ENCODE measurements around the gene PLEKHA6.
A peak's percentile ranks its signal among the peaks of the same experiment; 100 is the strongest.

PLEKHA6 gene

DNA sequence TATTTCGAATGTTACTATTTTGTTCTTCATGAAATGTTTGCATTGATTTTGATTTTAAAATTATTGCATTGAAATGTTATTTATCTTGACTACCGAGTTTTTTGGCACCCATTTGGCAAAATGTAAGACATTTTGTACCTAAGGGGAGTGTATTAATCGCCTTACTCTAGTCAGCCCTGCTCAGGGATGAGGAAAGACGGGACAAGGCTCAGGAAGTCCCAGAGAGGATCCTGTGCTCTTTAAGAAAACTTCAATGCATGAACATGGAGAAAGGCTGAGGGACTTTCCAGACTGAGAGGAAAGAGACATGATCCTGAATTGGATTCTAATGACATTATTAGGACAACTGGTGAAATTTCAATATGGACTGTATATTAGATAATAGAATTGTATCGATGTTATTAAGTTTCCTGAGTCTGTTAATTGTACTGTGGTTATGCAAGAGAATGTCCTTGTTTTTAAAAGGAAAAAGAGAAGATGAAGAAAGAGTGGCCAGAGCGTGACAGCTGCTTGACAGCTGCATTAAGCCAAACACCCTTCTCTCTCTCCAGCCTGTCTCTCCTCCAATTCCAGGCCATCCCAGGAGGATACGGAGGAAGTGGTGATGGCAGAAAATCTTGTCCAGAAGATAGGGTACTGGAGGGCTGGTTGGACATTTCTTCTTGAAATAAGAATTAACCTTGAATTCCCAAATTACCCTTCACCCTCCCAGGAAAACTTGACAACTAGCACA lies 66.0 kb downstream of the PLEKHA6 start:
- Mint-ChIP-seq H3K4me1 (no peaks in the 10 kb centered on the region), H3K4me3 (no peak overlapping the region), H3K9me3 (no peaks in the 10 kb centered on the region), H3K27ac (no peak overlapping the region), H3K27me3 (peaks cover 13% of the 10 kb centered on the region), H3K36me3 (peaks cover 1% of the 10 kb centered on the region)
- DNase-seq (ENCODE audit: low spot score in 2 of 2) (no peak), ATAC-seq (ENCODE audit: low read depth) (no peak)

DNA sequence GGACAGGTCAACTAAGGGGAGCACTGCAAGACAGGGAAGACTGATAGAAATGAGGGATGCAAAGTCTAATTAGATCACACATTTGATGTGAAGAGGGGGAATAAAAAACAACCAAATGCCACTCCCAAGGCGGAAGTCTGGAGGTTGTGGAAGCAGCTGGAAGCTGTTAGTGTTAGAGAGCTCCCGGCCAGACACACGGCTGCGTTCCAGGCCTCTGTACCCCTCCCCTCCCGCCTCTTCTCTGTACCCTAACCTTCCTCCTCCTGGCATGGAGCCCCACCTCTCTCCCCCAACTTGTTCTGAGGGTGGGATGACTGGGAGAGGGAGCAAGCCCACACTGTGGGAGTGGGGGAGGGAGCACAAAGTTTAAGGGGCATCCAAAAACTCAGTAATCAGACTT lies 67.0 kb downstream of the PLEKHA6 start:
- no peak for ATAC-seq (ENCODE audit: low read depth)
- no peaks in the 10 kb centered on the region for H3K9me3 Mint-ChIP-seq

DNA sequence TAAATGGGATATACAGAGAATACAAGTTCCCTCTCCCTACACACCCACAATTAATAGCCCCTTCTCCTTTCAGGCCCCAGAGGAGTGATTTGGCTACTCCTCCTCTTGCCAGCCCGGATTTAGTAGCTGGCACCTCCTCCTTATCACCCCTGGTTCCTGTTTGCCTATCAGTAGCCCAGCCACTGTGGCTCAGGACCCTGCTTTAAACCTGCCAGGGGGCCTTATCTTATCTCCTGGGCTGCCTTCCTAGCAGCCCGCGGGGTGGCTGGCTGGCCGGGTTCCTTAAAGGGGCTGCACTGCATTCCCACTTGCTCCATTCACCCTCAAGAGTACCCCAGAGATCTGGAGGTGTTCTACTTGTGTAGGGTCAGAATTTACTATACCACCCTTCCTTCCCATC lies 70.4 kb downstream of the PLEKHA6 start:
- H3K27me3 Mint-ChIP-seq, result peaks cover 9% of the 10 kb centered on the region
- H3K27ac Mint-ChIP-seq, result no peak overlapping the region
- peaks cover 1% of the 10 kb centered on the region for H3K36me3 Mint-ChIP-seq
- no peaks in the 10 kb centered on the region for H3K9me3 Mint-ChIP-seq
- DNase-seq (ENCODE audit: low spot score in 2 of 2) (no peak), ATAC-seq (ENCODE audit: low read depth) (no peak)
- no peak overlapping the region for H3K4me3 Mint-ChIP-seq
- peaks cover 20% of the 10 kb centered on the region for H3K4me1 Mint-ChIP-seq

More for the DNA sequence above, 67.0 kb downstream of the PLEKHA6 start:
- H3K36me3 Mint-ChIP-seq, result peaks cover 1% of the 10 kb centered on the region
- H3K4me3 Mint-ChIP-seq, result no peak overlapping the region
- no peak for DNase-seq (ENCODE audit: low spot score in 2 of 2)
- no peaks in the 10 kb centered on the region for H3K4me1 Mint-ChIP-seq
- H3K27me3 Mint-ChIP-seq, result peaks cover 9% of the 10 kb centered on the region
- H3K27ac Mint-ChIP-seq, result no peak overlapping the region

DNA sequence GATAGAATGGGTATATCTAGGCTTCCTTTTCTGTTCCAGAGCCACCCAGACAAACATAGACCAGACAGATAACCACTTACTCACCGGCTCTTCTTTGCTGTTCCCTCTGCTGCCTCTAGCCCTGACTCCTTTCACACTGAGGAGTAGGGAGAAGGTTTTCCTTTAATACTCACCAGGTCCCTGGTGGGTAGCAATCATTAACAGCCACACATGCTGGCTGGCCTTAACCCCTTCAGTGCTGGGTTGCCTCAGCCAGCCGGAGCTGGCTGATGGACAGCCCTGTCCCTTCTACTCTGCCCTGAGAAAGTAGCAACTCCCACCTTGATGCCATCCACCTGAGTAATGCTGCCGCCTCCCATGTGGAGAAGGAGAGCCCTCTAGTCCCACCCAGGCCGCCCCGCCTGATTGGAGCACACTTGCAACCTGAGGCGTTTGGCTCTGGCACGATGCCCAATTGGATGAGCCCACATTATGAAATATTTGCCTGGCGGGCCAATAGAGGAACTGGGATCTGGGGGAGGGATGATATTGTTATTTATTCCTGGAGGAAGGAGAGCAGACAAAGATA lies 71.6 kb downstream of the PLEKHA6 start:
- H3K4me1 Mint-ChIP-seq, result peaks cover 20% of the 10 kb centered on the region
- no peak overlapping the region for H3K27ac Mint-ChIP-seq
- H3K27me3 Mint-ChIP-seq, result peaks cover 9% of the 10 kb centered on the region
- DNase-seq (ENCODE audit: low spot score in 2 of 2), result no peak
- no peaks in the 10 kb centered on the region for H3K9me3 Mint-ChIP-seq
- no peak overlapping the region for H3K4me3 Mint-ChIP-seq
- peaks cover 1% of the 10 kb centered on the region for H3K36me3 Mint-ChIP-seq
- no peak for ATAC-seq (ENCODE audit: low read depth)

DNA sequence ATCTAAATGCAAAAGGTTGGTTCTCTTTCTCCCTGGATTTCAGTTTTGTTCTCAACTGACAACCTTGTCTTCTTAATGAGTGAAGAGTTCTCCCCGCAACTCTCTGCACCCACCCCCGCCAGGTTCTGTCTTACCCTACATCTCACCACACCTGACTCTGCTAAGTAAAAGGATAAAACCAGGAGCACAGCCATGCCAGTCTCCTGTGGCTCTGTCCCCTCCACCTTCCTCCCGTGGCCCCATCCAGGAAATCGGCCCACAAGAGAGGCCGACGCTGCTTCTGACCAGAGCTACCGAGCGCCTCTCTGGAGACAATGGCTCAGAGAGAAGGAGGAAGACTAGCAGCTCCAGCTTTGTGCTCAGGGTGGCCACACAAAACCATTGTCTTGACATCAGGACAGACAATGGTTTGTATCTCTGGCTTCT lies 72.2 kb downstream of the PLEKHA6 start:
- no peak for ATAC-seq (ENCODE audit: low read depth)
- Mint-ChIP-seq H3K4me3 (peak overlapping the region; percentile 89), H3K36me3 (peaks cover 1% of the 10 kb centered on the region), H3K4me1 (peaks cover 20% of the 10 kb centered on the region), H3K27me3 (peaks cover 7% of the 10 kb centered on the region), H3K9me3 (no peaks in the 10 kb centered on the region), H3K27ac (peak overlapping the region; percentile 69)
- no peak for DNase-seq (ENCODE audit: low spot score in 2 of 2)

DNA sequence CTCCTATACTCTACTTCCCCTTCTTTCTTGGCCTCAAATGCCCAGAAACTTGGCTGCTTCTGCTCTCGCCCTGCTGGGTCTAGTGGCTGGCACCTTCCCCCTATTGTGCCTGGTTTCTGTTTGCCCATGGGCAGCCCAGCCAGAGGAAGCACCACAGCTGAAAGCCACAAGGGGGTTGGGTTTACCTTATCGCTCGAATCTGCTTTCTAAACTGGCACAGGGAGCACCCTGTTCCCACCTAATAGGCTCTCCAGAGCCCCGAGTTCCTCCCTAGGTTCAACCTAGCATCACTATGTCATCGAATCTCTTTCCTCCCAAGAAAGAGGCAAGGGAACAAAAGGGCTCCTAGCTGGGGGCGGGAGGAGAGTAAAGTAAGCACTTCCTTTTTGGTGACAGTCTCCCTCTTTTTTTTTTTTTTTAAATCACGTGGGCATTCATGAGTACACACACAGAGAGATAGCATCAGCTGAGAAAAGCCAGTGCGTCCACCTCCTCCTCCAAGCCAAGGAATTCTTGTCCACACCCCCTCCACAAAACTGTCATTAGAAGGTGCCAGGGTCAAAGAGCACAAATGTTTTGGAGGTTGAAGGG lies 72.8 kb downstream of the PLEKHA6 start:
- H3K4me1 Mint-ChIP-seq, result peaks cover 20% of the 10 kb centered on the region
- peak; percentile 26 to 31 for DNase-seq (ENCODE audit: low spot score in 2 of 2)

DNA sequence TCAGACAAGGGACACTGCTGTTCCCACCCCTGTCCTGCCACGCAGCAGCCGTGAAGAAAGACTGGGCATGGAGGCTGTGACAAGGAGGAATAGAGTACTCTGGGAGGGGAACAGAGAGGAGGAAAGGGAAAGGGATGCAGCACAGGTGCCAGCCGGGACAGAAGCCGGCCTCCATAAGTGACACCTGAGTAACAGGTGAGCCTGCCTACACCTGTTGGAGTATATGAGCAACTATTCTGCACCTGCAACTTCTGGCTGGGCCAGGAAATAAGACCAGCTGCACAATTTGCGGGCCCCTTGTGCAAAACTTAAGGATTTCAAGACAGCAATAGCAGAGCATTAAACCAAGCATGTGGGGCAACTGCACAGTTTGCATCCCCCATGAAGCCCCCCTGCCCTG lies 73.4 kb downstream of the PLEKHA6 start:
- peak overlapping the region; percentile 39 for H3K4me3 Mint-ChIP-seq
- H3K9me3 Mint-ChIP-seq, result no peaks in the 10 kb centered on the region
- ATAC-seq (ENCODE audit: low read depth) (no peak), DNase-seq (ENCODE audit: low spot score in 2 of 2) (no peak)
- H3K4me1 Mint-ChIP-seq, result peaks cover 20% of the 10 kb centered on the region
- peaks cover 10% of the 10 kb centered on the region for H3K27me3 Mint-ChIP-seq
- H3K36me3 Mint-ChIP-seq, result peaks cover 1% of the 10 kb centered on the region
- no peak overlapping the region for H3K27ac Mint-ChIP-seq

More for the DNA sequence above, 72.8 kb downstream of the PLEKHA6 start:
- H3K27me3 Mint-ChIP-seq, result peaks cover 7% of the 10 kb centered on the region
- ATAC-seq (ENCODE audit: low read depth), result peak; percentile 95
- peaks cover 1% of the 10 kb centered on the region for H3K36me3 Mint-ChIP-seq
- peak overlapping the region; percentile 69 for H3K27ac Mint-ChIP-seq
- H3K9me3 Mint-ChIP-seq, result no peaks in the 10 kb centered on the region
- H3K4me3 Mint-ChIP-seq, result peak overlapping the region; percentile 89

DNA sequence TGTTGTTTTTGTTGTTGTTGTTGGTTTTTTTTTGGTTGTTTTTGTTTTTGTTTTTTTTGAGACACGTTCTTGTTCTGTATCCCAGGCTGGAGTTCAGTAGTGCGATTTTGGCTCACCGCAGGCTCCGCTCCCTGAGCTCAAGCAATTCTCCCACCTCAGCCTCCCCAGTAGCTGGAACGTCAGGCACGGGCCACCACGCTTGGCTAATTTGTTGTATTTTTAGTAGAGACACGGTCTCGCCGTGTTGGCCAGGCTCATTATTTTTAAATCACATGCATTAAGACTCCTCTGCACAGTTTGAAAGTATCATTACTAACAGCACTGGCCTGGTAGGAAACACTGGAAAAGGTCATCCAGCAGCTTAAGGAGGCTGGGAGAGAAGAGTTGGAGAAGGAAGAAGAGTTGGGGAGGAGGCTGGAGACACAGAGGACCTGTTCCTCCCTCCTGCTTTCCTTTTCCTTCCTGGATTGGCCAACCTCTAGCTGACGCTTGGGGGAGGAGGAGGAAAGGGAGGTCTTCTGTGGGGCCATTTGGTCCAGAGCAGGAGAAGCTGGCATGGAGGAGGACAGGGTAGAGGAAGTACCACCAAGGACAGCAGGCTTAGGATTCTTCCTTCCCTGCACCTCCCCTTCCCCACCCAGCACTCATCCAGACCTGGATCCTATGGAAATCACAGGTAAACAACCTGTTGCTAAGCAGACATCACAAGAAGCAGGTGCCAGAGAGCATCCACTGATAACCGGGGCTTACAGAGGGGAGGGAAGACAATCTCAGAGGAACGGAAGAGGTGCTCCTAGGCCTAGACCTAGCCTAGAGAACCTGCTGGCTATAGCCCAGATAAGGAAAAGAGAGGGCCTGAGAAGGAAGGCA lies 74.1 kb downstream of the PLEKHA6 start:
- no peak overlapping the region for H3K27ac Mint-ChIP-seq
- peak overlapping the region; percentile 39 for H3K4me3 Mint-ChIP-seq
- DNase-seq (ENCODE audit: low spot score in 2 of 2) (no peak), ATAC-seq (ENCODE audit: low read depth) (no peak)
- H3K9me3 Mint-ChIP-seq, result no peaks in the 10 kb centered on the region
- peaks cover 20% of the 10 kb centered on the region for H3K4me1 Mint-ChIP-seq
- peaks cover 12% of the 10 kb centered on the region for H3K27me3 Mint-ChIP-seq
- H3K36me3 Mint-ChIP-seq, result peaks cover 1% of the 10 kb centered on the region

DNA sequence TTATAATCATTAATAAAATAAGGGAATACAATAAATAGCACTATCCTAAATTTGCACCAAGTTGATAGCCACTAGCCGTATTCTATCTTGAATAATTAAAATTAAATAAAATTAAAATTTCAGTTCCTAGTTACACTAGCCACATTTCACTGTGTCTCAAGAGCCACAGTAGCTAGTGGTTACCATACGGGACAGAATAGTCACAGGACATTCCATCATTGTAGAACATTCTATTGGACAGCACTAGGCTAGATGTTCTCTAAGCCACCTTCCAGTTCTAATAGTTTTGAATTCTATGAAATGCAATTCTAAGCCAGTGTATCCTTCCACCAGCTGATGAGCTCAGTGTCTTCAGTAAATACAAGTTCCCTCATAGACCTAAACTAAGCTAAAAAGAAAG lies 74.8 kb downstream of the PLEKHA6 start:
- Mint-ChIP-seq H3K27me3 (peaks cover 18% of the 10 kb centered on the region), H3K4me1 (peaks cover 20% of the 10 kb centered on the region), H3K36me3 (no peaks in the 10 kb centered on the region), H3K4me3 (no peak overlapping the region), H3K9me3 (no peaks in the 10 kb centered on the region), H3K27ac (no peak overlapping the region)
- DNase-seq (ENCODE audit: low spot score in 2 of 2), result no peak
- ATAC-seq (ENCODE audit: low read depth), result no peak

DNA sequence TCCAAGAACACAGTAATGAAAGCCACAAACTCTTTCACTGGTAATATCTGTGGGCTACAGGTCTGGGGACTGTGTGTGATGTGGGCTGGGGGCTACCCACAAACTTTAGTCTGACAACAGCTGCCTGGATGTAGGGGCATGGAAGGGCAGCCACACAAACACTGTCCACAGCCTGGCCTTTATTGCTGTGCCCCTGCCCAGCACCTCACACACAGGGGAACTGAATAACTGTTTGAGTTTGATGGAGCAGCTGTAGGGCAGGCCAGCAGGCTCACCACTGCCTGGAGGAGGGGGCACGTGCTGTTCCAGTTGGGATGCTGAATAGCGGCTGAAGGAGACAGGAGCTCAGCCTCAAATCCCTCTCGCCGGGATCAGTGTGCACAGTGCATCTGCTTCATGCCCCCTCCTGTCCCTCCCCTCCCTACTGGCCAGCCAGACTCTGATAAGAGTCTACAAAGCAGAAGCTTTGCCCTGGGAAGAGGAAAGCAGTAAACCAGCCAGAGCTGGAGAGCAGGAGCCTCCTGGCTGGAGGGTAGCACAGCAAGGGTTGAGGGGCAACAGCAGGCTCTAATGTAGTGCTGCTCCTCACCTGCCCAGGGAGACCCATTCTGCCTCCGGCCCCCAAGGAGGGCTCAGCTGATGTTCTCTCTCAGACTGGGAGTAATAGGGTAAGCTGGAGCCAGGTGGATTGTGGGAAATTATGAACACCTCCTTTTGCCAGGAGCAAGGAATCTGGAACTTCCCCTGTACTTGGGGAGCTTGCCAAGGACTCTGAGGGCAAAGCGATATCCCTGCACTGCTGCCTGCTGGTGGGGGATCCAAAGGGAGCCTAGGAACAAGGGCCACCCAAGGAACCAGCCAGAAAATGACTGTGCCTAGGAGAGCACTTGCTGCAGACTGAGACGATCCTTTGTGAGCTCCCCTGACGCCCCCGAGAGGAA lies 75.7 kb downstream of the PLEKHA6 start:
- DNase-seq (ENCODE audit: low spot score in 2 of 2), result no peak
- Mint-ChIP-seq H3K4me3 (no peak overlapping the region), H3K4me1 (peaks cover 20% of the 10 kb centered on the region), H3K27me3 (peaks cover 22% of the 10 kb centered on the region), H3K9me3 (no peaks in the 10 kb centered on the region), H3K36me3 (no peaks in the 10 kb centered on the region), H3K27ac (no peak overlapping the region)
- no peak for ATAC-seq (ENCODE audit: low read depth)

DNA sequence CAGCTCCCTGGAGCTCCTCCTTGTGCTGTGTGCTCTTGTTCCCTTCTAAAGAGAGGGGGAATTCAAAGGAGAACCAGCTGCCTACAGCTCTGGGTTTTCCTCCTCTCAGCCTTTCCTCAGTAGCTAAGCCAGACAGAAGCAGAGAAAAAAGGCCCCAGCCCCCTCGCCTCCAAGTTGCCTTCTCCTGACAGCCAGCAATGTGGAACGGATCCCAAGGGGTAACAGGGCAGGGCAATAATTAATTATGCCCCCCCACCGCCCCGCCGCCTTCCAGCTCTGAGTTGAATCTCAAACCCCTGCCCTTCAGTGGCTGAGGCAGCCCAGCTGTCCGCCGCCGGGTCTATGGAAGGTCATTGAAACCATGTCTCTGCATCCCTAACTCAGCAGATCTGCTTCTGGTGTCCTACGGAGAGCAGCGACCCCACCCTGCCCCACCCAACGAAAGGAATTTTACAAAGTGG lies 76.9 kb downstream of the PLEKHA6 start:
- ATAC-seq (ENCODE audit: low read depth), result no peak
- Mint-ChIP-seq H3K4me3 (no peak overlapping the region), H3K27me3 (peaks cover 27% of the 10 kb centered on the region)

DNA sequence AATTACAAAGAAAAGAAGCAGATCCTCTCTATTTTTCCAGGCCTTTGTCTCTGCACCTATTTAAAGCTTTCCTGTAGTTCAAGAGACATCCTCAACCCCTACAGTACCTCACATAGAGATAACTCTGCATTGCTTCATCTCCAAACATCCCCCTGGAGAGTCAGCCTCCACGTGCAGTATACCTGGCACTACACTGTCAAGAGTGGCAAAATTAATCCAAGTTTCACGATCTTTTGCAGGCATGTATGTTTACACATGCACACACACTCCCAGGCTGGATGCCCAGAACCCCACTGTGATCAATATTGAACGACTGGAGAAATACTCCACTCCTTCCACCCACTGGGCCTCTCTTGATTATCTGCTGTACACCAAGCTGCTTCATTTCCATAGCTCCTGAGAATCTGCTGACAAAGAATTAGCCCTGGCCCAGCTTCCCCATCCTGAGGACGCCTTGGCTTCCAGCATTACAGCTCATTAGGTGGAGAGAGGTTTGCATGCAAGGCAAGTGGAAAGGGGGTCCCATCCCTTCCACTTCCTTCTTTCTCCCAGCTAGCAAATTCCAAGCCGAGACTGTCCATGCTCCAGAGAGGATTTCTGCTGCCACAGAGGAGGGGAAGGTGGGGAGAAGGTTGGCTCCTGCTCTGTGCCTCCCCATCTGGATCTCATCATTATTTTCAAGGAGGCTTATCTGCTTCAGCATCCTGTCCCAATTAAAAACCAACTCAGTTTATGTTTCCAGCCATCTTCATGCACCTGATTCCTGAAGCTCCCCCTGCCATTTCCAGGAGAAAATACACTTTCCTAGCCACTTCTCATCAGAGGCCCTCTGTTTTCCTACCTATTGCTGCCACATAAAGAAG lies 79.4 kb downstream of the PLEKHA6 start:
- Mint-ChIP-seq H3K9me3 (no peaks in the 10 kb centered on the region), H3K4me3 (no peak overlapping the region), H3K27ac (no peak overlapping the region), H3K36me3 (no peaks in the 10 kb centered on the region), H3K4me1 (no peaks in the 10 kb centered on the region), H3K27me3 (peaks cover 35% of the 10 kb centered on the region)
- DNase-seq (ENCODE audit: low spot score in 2 of 2), result no peak
- ATAC-seq (ENCODE audit: low read depth), result no peak

More for the DNA sequence above, 76.9 kb downstream of the PLEKHA6 start:
- Mint-ChIP-seq H3K9me3 (no peaks in the 10 kb centered on the region), H3K4me1 (peaks cover 20% of the 10 kb centered on the region), H3K36me3 (no peaks in the 10 kb centered on the region), H3K27ac (no peak overlapping the region)
- no peak for DNase-seq (ENCODE audit: low spot score in 2 of 2)

Measured in memory B cell (primary cell).